IMR-90 (cell line): Measurements from ENCODE around the gene GPR17. TPM values are rescaled to one million over a fixed set of nuclear protein-coding genes. Genes with fewer than 3 reads are reported as not detected.

Source experiments
- ELK1 ChIP-seq: fragments of 150-350 bp; IDR thresholded peaks from 2 replicates; pipeline ENCODE4 v1.6.1; 2016; ENCODE audit warnings: low read depth, mild to moderate bottlenecking, low read length, moderate library complexity, borderline replicate concordance
- RCOR1 ChIP-seq: IDR thresholded peaks from 2 replicates; pipeline ENCODE4 v1.6.1; 2012; ENCODE audit warnings: mild to moderate bottlenecking, low read length, improper control_type of control experiment; ENCODE audit not compliant: insufficient replicate concordance
- RFX5 ChIP-seq: IDR thresholded peaks from 2 replicates; pipeline ENCODE4 v1.8.0; 2012; ENCODE audit warnings: low read depth, mild to moderate bottlenecking, low read length, moderate library complexity
- USF2 ChIP-seq: fragments of 150-350 bp; IDR thresholded peaks from 2 replicates; pipeline ENCODE4 v1.6.1; 2017; ENCODE audit warnings: mild to moderate bottlenecking, antibody characterized with exemption, low read length, low read depth
- polyA plus RNA-seq, 3 experiments: library from polyadenylated mRNA; depleted of rRNA; stranded (reverse); fragments of >200 nt; gene quantifications; 2 replicates each; pipeline ENCODE4 v1.2.3, GENCODE V29; 2012; ENCODE audit warnings: low replicate concordance in 1 of 3
- total RNA-seq: library from RNA; depleted of rRNA; stranded (reverse); fragments of >200 nt; gene quantifications from 2 replicates; pipeline ENCODE4 v1.2.3, GENCODE V29; 2012

Gene GPR17
- total and polyA plus RNA-seq, 2 of the 4 experiments (the other 2 are of a cell fraction), result not detected

GRCh38 chr2:127629637-127630036 lies 16.3 kb upstream of the GPR17 start (continued):
- TF ChIP-seq USF2 (no peak), RCOR1 (no peak), ELK1 (no peak), RFX5 (no peak)
